Adrenal gland (tissue), 5 donors: ENCODE measurements around the gene PGM2.

Source experiments
- CTCF ChIP-seq, 6 experiments: fragments of 450-650 bp in 4 of 6; fragments of 200-600 bp in 2 of 6; sonication (generic) in 1 of 6; IDR thresholded peaks; 1 replicate in 5 of 6; 2 replicates in 1 of 6; pipeline versions ENCODE4 v1.5.1 to v1.8.0; 2016 to 2021; ENCODE audit warnings: antibody characterized with exemption in 6 of 6, mild to moderate bottlenecking in 2 of 6, moderate library complexity in 1 of 6
- POLR2A ChIP-seq, 2 donors: fragments of 450-650 bp; IDR thresholded peaks; one replicate each; pipeline ENCODE4 v1.6.1; 2017; ENCODE audit warnings: antibody characterized with exemption in 2 of 2, mild to moderate bottlenecking in 2 of 2, moderate library complexity in 1 of 2
- donor health status: DM: no; HTN: no; CAD: no.

GRCh38 chr4:37830640-37831039 lies 4.2 kb downstream of the PGM2 start:
- TF ChIP-seq POLR2A (IDR thresholded peaks at IDR 0.05) (no peak), CTCF (IDR thresholded peaks at IDR 0.05) (no peak)
